B cell (primary cell): Measurements from ENCODE around the gene MYO1H. TPM values are rescaled to one million over a fixed set of nuclear protein-coding genes. Genes with fewer than 3 reads are reported as not detected.

ENCODE experiments used
- ATAC-seq: fragments of 200-7000 bp; cut with Tn5 transposase; one replicate; pipeline ENCODE4 v1.10.0; 2021; ENCODE audit warnings: low read depth, mild to moderate bottlenecking, moderate number of reproducible peaks, moderate library complexity
- CTCF ChIA-PET: fragments of 350-600 bp; sonication (Branson Sonifier 250); formaldehyde crosslinking; loops from one replicate; lab custom pipeline; 2021; ENCODE audit warnings: antibody characterized with exemption, inconsistent platforms; lab: Charles Lee
- POLR2A ChIA-PET: fragments of 350-600 bp; sonication (Branson Sonifier 250); formaldehyde crosslinking; loops from one replicate; lab custom pipeline; 2021; ENCODE audit warnings: antibody characterized with exemption; lab: Charles Lee
- DNase-seq: peaks from one replicate; pipeline ENCODE4 v3.0.0; 2013
- H2AFZ ChIP-seq: 2 replicates; pipeline ENCODE4 v1.6.1; 2012; ENCODE audit warnings: mild to moderate bottlenecking, low read depth, low read length; ENCODE audit not compliant: insufficient read depth, poor library complexity, severe bottlenecking
- H3K27ac ChIP-seq, 2 donors: 1 replicate in 1 of 2; 2 replicates in 1 of 2; pipeline ENCODE4 v1.5.1; 2012 to 2013; ENCODE audit warnings: low read length in 2 of 2, mild to moderate bottlenecking in 2 of 2, moderate library complexity in 1 of 2
- H3K27me3 ChIP-seq, 4 experiments: fragments of 200-600 bp in 1 of 4; sonication (generic) in 1 of 4; replicated peaks in 1 of 4; 1 replicate in 2 of 4; 2 replicates in 2 of 4; pipeline versions ENCODE4 v1.6.1 to v1.7.0; 2013 to 2016; ENCODE audit warnings: low read length in 3 of 4, mild to moderate bottlenecking in 2 of 4, mixed read lengths in 1 of 4, moderate library complexity in 1 of 4; ENCODE audit not compliant: insufficient read depth in 4 of 4, control insufficient read depth in 3 of 4; ENCODE audit errors: control extremely low read depth in 1 of 4
- H3K36me3 ChIP-seq, 2 experiments: replicated peaks in 1 of 2; 1 replicate in 1 of 2; 2 replicates in 1 of 2; pipeline versions ENCODE4 v1.6.1 to v1.7.1; 2013; ENCODE audit warnings: low read length in 1 of 2; ENCODE audit not compliant: insufficient read depth in 2 of 2, control insufficient read depth in 1 of 2; ENCODE audit errors: control extremely low read depth in 1 of 2, extremely low read depth in 1 of 2
- H3K4me1 ChIP-seq, 2 donors: fragments of 200-600 bp in 1 of 2; sonication (generic) in 1 of 2; 1 replicate in 1 of 2; 2 replicates in 1 of 2; pipeline versions ENCODE4 v1.5.1 to v1.6.1; 2013 to 2017; ENCODE audit warnings: low read length in 2 of 2; ENCODE audit not compliant: control insufficient read depth in 2 of 2, insufficient read depth in 2 of 2
- H3K4me2 ChIP-seq: replicated peaks from 2 replicates; pipeline ENCODE3; 2012; ENCODE audit warnings: mild to moderate bottlenecking, low read depth, low read length; ENCODE audit not compliant: poor library complexity, severe bottlenecking
- H3K4me3 ChIP-seq, 5 experiments: fragments of 200-600 bp in 1 of 5; sonication (generic) in 1 of 5; 1 replicate in 3 of 5; 2 replicates in 2 of 5; pipeline versions ENCODE4 v1.5.1 to v1.7.0; 2011 to 2016; ENCODE audit warnings: low read length in 4 of 5, mild to moderate bottlenecking in 4 of 5, low read depth in 2 of 5, control low read depth in 1 of 5, moderate library complexity in 1 of 5; ENCODE audit not compliant: insufficient read depth in 1 of 5; ENCODE audit errors: control extremely low read depth in 1 of 5, extremely low read depth in 1 of 5
- H3K79me2 ChIP-seq: fragments of 200-600 bp; sonication (generic); one replicate; pipeline ENCODE4 v1.6.0; 2016; ENCODE audit warnings: low read length; ENCODE audit not compliant: control insufficient read depth, insufficient read depth
- H3K9ac ChIP-seq: fragments of 200-600 bp; sonication (generic); 2 replicates; pipeline ENCODE4 v1.6.1; 2017; ENCODE audit warnings: mild to moderate bottlenecking, low read length, moderate library complexity
- H3K9me3 ChIP-seq, 3 donors: one replicate each; pipeline versions ENCODE4 v1.6.1 to v1.7.1; 2013; ENCODE audit warnings: low read length in 2 of 3; ENCODE audit not compliant: control insufficient read depth in 2 of 3, insufficient read depth in 1 of 3; ENCODE audit errors: control extremely low read depth in 1 of 3
- H4K20me1 ChIP-seq: 2 replicates; pipeline ENCODE4 v1.6.0; 2012; ENCODE audit warnings: mild to moderate bottlenecking, low read length; ENCODE audit not compliant: insufficient read depth, control insufficient read depth, poor library complexity, severe bottlenecking
- H3K27ac Mint-ChIP-seq: one replicate; pipeline ENCODE4 v1.8.0; 2021; ENCODE audit warnings: mixed read lengths
- H3K27me3 Mint-ChIP-seq: one replicate; pipeline ENCODE4 v1.8.0; 2021; ENCODE audit warnings: mixed read lengths
- H3K4me1 Mint-ChIP-seq: one replicate; pipeline ENCODE4 v1.8.0; 2021; ENCODE audit warnings: mixed read lengths
- H3K4me3 Mint-ChIP-seq: one replicate; pipeline ENCODE4 v1.8.0; 2021; ENCODE audit warnings: mixed read lengths
- H3K9me3 Mint-ChIP-seq: one replicate; pipeline ENCODE4 v1.8.0; 2022; ENCODE audit warnings: mixed read lengths; ENCODE audit not compliant: insufficient read depth
- EZH2 ChIP-seq: IDR thresholded peaks from 2 replicates; pipeline ENCODE4 v1.6.1; 2012; ENCODE audit warnings: borderline replicate concordance, low read depth, mild to moderate bottlenecking, moderate library complexity, low read length; ENCODE audit not compliant: insufficient read depth, poor library complexity, severe bottlenecking
- WGBS: methylation state at CpG from one replicate; pipeline ENCODE4 v1.1.5; 2013; ENCODE audit warnings: missing lambda C conversion rate; ENCODE audit not compliant: insufficient coverage; 5-methylcytosine and 5-hydroxymethylcytosine counted together
- intact Hi-C: fragments of 100-400 bp; cut with micrococcal nuclease; formaldehyde crosslinking; loops from one replicate; pipeline ENCODE4 v1.10.0; 2022
- polyA plus RNA-seq: library from polyadenylated mRNA; depleted of rRNA; stranded (reverse); fragments of >200 nt; gene quantifications from 2 replicates; pipeline ENCODE4 v1.2.3, GENCODE V29; 2012
- total RNA-seq, 2 donors: library from RNA; stranded (reverse); fragments of 120-200 nt in 1 of 2; gene quantifications; 1 replicate in 1 of 2; 2 replicates in 1 of 2; pipeline versions ENCODE4 v1.2.3 to v1.2.4, GENCODE V29; 2013 to 2022
- TF ChIP-seq, protein P1 (sequence below): fragments of 200-600 bp; IDR thresholded peaks from one replicate; pipeline ENCODE4 v1.8.0; 2022; ENCODE audit warnings: antibody characterized with exemption, mild to moderate bottlenecking

Gene MYO1H
- total and polyA plus RNA-seq, 2 donors (not counting 1 experiment from before 2014, with no cell fraction given), result not detected

DNA sequence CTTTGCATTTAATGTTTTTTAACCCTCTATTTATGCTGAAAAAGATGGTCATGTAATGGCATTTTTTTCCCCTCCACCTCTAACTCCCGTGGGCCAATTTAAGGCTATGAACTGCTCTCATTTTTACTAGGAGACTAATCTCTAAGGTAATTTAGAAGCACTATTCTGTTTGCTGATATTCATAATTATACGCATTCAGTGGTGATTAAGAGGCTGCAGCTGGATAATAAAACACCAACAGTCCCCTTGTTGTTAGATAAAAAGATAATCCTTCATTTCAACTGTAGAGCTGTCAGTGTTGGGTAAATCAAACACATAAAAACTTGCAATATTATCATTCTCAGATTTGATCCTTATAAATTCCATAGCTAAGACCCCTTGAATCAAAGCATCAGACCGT lies 8.9 kb downstream of the MYO1H start:
- H3K4me3 Mint-ChIP-seq, result no peak overlapping the region
- Histone ChIP-seq H4K20me1 (no peaks in the 10 kb centered on the region), H3K9me3 (no peaks in the 10 kb centered on the region), H3K9ac (no peak overlapping the region), H3K27ac (no peak overlapping the region), H3K36me3 (no peaks in the 10 kb centered on the region), H3K4me3 (no peak overlapping the region), H2AFZ (no peak overlapping the region), H3K27me3 (peaks cover 0 to 3% (median 0%) of the 10 kb centered on the region in 4 experiments), H3K79me2 (no peaks in the 10 kb centered on the region), H3K4me1 (no peaks in the 10 kb centered on the region), H3K4me2 (no peak overlapping the region)
- ChIA-PET POLR2A (no interaction called here), CTCF (no interaction called here)
- intact Hi-C loops, result no loop called here
- H3K27ac Mint-ChIP-seq, result no peak overlapping the region
- TF ChIP-seq, protein P1, sequence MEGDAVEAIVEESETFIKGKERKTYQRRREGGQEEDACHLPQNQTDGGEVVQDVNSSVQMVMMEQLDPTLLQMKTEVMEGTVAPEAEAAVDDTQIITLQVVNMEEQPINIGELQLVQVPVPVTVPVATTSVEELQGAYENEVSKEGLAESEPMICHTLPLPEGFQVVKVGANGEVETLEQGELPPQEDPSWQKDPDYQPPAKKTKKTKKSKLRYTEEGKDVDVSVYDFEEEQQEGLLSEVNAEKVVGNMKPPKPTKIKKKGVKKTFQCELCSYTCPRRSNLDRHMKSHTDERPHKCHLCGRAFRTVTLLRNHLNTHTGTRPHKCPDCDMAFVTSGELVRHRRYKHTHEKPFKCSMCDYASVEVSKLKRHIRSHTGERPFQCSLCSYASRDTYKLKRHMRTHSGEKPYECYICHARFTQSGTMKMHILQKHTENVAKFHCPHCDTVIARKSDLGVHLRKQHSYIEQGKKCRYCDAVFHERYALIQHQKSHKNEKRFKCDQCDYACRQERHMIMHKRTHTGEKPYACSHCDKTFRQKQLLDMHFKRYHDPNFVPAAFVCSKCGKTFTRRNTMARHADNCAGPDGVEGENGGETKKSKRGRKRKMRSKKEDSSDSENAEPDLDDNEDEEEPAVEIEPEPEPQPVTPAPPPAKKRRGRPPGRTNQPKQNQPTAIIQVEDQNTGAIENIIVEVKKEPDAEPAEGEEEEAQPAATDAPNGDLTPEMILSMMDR, result no peak
- DNase-seq (no peak), ATAC-seq (no peak)
- no CpG with 5 or more reads among the region's 3 CpGs for WGBS
- peaks cover 2% of the 10 kb centered on the region for H3K4me1 Mint-ChIP-seq
- no peaks in the 10 kb centered on the region for H3K9me3 Mint-ChIP-seq
- peaks cover 31% of the 10 kb centered on the region for H3K27me3 Mint-ChIP-seq

DNA sequence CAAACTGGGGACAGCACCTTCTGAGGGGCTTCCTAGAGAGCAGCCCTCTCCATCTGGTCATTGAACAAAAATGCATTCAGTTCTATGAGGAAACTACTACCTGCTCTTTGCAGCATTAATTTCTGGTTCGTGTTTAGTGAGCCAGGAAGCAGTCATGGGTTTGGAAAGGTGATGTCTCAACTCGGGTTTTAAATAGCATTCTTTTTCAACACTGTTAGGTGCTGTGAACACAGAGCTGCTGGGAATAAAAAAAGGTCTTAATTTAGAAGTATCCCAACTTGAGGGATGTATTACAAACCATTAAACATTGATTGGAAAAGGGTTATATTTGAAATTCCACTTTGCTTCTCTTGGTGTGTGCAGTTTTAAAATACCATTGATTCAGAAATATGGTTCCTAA lies 9.3 kb downstream of the MYO1H start:
- intact Hi-C loops, result no loop called here
- H3K9me3 Mint-ChIP-seq, result no peaks in the 10 kb centered on the region
- no peaks in the 10 kb centered on the region for H3K9me3 ChIP-seq
- 67% methylated on average over 1 of the region's 2 CpGs for WGBS
- no peaks in the 10 kb centered on the region for H3K79me2 ChIP-seq
- ChIA-PET CTCF (no interaction called here), POLR2A (no interaction called here)
- no peaks in the 10 kb centered on the region for H4K20me1 ChIP-seq
- TF ChIP-seq, protein P1, result no peak
- TF ChIP-seq EZH2, result no peak
- H3K9ac ChIP-seq, result no peak overlapping the region
- no peak overlapping the region for H3K27ac ChIP-seq
- H3K4me3 ChIP-seq, result no peak overlapping the region
- H3K4me1 ChIP-seq, result no peaks in the 10 kb centered on the region
- H3K27me3 Mint-ChIP-seq, result peaks cover 31% of the 10 kb centered on the region
- peaks cover 0 to 3% (median 0%) of the 10 kb centered on the region in 4 experiments for H3K27me3 ChIP-seq
- DNase-seq, result no peak
- no peak overlapping the region for H2AFZ ChIP-seq
- peaks cover 2% of the 10 kb centered on the region for H3K4me1 Mint-ChIP-seq
- H3K4me2 ChIP-seq, result no peak overlapping the region
- no peak for ATAC-seq
- no peaks in the 10 kb centered on the region for H3K36me3 ChIP-seq
- no peak overlapping the region for H3K27ac Mint-ChIP-seq
- no peak overlapping the region for H3K4me3 Mint-ChIP-seq
